WTC11 (cell line): ENCODE results near the gene KDR. TPM values are rescaled to one million over a fixed set of nuclear protein-coding genes. Genes with fewer than 3 reads are reported as not detected.

Experiments
- ATAC-seq: fragments of 200-7000 bp; cut with Tn5 transposase; 2 replicates; pipeline ENCODE4 v1.10.0; 2021; ENCODE audit warnings: mild to moderate bottlenecking, moderate library complexity
- CTCF ChIA-PET: fragments of 300-600 bp; sonication (Branson Sonifier 250); formaldehyde crosslinking; loops from one replicate; lab custom pipeline; 2021; ENCODE audit warnings: antibody characterized with exemption; lab: Charles Lee
- POLR2A ChIA-PET: fragments of 350-600 bp; sonication (Branson Sonifier 250); formaldehyde crosslinking; loops from one replicate; lab custom pipeline; 2021; ENCODE audit warnings: antibody characterized with exemption; lab: Charles Lee
- DNase-seq: peaks from one replicate; pipeline ENCODE4 v3.0.0; 2021; ENCODE audit warnings: low spot score
- H3K27ac Mint-ChIP-seq: 2 replicates; pipeline ENCODE4 v1.8.0; 2021; ENCODE audit warnings: mixed read lengths
- H3K27me3 Mint-ChIP-seq: 2 replicates; pipeline ENCODE4 v1.8.0; 2021; ENCODE audit warnings: low read depth, mild to moderate bottlenecking, moderate library complexity, mixed read lengths
- H3K36me3 Mint-ChIP-seq: 2 replicates; pipeline ENCODE4 v1.8.0; 2021; ENCODE audit warnings: mixed read lengths
- H3K4me1 Mint-ChIP-seq: 2 replicates; pipeline ENCODE4 v1.8.0; 2022; ENCODE audit warnings: mixed read lengths
- H3K4me3 Mint-ChIP-seq: 2 replicates; pipeline ENCODE4 v1.8.0; 2021; ENCODE audit warnings: mild to moderate bottlenecking, moderate library complexity, mixed read lengths
- H3K9me3 Mint-ChIP-seq: 2 replicates; pipeline ENCODE4 v1.8.0; 2021; ENCODE audit warnings: mixed read lengths
- ARID4B ChIP-seq: sonication (generic); formaldehyde crosslinking; IDR thresholded peaks from 2 replicates; pipeline ENCODE4 v1.8.0; 2023; ENCODE audit warnings: missing genetic modification reagents, mild to moderate bottlenecking, borderline replicate concordance
- ATF3 ChIP-seq: sonication (generic); formaldehyde crosslinking; conservative IDR thresholded peaks from 2 replicates; pipeline ENCODE4 v1.8.1; 2022; ENCODE audit warnings: mild to moderate bottlenecking, missing genetic modification reagents
- CREM ChIP-seq: sonication (generic); formaldehyde crosslinking; IDR thresholded peaks from 2 replicates; pipeline ENCODE4 v1.8.1; 2022; ENCODE audit warnings: mild to moderate bottlenecking, missing genetic modification reagents, moderate library complexity
- E2F4 ChIP-seq: sonication (generic); formaldehyde crosslinking; IDR thresholded peaks from 2 replicates; pipeline ENCODE4 v1.8.1; 2022; ENCODE audit warnings: low read depth, mild to moderate bottlenecking, moderate library complexity, missing genetic modification reagents, borderline replicate concordance
- ELF4 ChIP-seq: sonication (generic); formaldehyde crosslinking; IDR thresholded peaks from 2 replicates; pipeline ENCODE4 v1.8.1; 2022; ENCODE audit warnings: low read depth, mild to moderate bottlenecking, moderate library complexity, missing genetic modification reagents
- IRF2 ChIP-seq: sonication (generic); formaldehyde crosslinking; IDR thresholded peaks from 2 replicates; pipeline ENCODE4 v1.8.0; 2022; ENCODE audit warnings: low read depth, missing genetic modification reagents, borderline replicate concordance
- JUN ChIP-seq: sonication (generic); formaldehyde crosslinking; IDR thresholded peaks from 2 replicates; pipeline ENCODE4 v1.8.0; 2023; ENCODE audit warnings: mild to moderate bottlenecking, missing genetic modification reagents
- NR1H2 ChIP-seq: sonication (generic); formaldehyde crosslinking; IDR thresholded peaks from 2 replicates; pipeline ENCODE4 v1.9.0; 2021; ENCODE audit warnings: mild to moderate bottlenecking, moderate library complexity, missing genetic modification reagents
- NR3C1 ChIP-seq: sonication (generic); formaldehyde crosslinking; conservative IDR thresholded peaks from 2 replicates; pipeline ENCODE4 v1.8.1; 2023; ENCODE audit warnings: low read depth, mild to moderate bottlenecking, missing genetic modification reagents
- PREB ChIP-seq: sonication (generic); formaldehyde crosslinking; IDR thresholded peaks from 2 replicates; pipeline ENCODE4 v1.8.1; 2022; ENCODE audit warnings: mild to moderate bottlenecking, missing genetic modification reagents, moderate library complexity, borderline replicate concordance
- STAT6 ChIP-seq: sonication (generic); formaldehyde crosslinking; conservative IDR thresholded peaks from 2 replicates; pipeline ENCODE4 v1.8.1; 2023; ENCODE audit warnings: mild to moderate bottlenecking, low read depth, missing genetic modification reagents, moderate library complexity
- USF1 ChIP-seq: sonication (generic); formaldehyde crosslinking; IDR thresholded peaks from 2 replicates; pipeline ENCODE4 v1.8.0; 2022; ENCODE audit warnings: mild to moderate bottlenecking, missing genetic modification reagents
- USF2 ChIP-seq: sonication (generic); formaldehyde crosslinking; IDR thresholded peaks from 2 replicates; pipeline ENCODE4 v1.8.1; 2023; ENCODE audit warnings: mild to moderate bottlenecking, missing genetic modification reagents, moderate library complexity
- ZMAT4 ChIP-seq: fragments of 250-450 bp; sonication (Bioruptor Pico); IDR thresholded peaks from 2 replicates; pipeline ENCODE4 v1.9.0; 2021; ENCODE audit warnings: mild to moderate bottlenecking
- ZNF281 ChIP-seq: sonication (generic); formaldehyde crosslinking; IDR thresholded peaks from 2 replicates; pipeline ENCODE4 v1.8.0; 2023; ENCODE audit warnings: mild to moderate bottlenecking, missing genetic modification reagents
- ZNF317 ChIP-seq: sonication (generic); formaldehyde crosslinking; IDR thresholded peaks from 2 replicates; pipeline ENCODE4 v1.8.1; 2023; ENCODE audit warnings: low read depth, mild to moderate bottlenecking, moderate library complexity, missing genetic modification reagents, borderline replicate concordance
- ZNF396 ChIP-seq: fragments of 250-450 bp; sonication (Bioruptor Pico); IDR thresholded peaks from 2 replicates; pipeline ENCODE4 v1.8.0; 2021; ENCODE audit warnings: mild to moderate bottlenecking, moderate library complexity, borderline replicate concordance
- ZNF512 ChIP-seq: sonication (generic); formaldehyde crosslinking; IDR thresholded peaks from 2 replicates; pipeline ENCODE4 v1.8.1; 2022; ENCODE audit warnings: missing genetic modification reagents, borderline replicate concordance
- total RNA-seq: library from RNA; stranded (reverse); gene quantifications from 3 replicates; pipeline ENCODE4 v1.2.3, GENCODE V29; 2021

KDR gene
- total RNA-seq, 1 experiment from 2014 or later: 80.8 TPM

GRCh38 chr4:55029821-55030503 lies 95.4 kb downstream of the KDR start:
- Mint-ChIP-seq H3K4me3 (no peak overlapping the region), H3K27me3 (no peaks in the 10 kb centered on the region), H3K27ac (no peak overlapping the region), H3K9me3 (no peaks in the 10 kb centered on the region), H3K36me3 (no peaks in the 10 kb centered on the region), H3K4me1 (peaks cover 13% of the 10 kb centered on the region)
- peak; percentile 58 for ATAC-seq
- POLR2A ChIA-PET: no interaction called here
- no peak for TF ChIP-seq ATF3 (CRISPR knock-in tag)
- TF ChIP-seq ZNF281 (CRISPR knock-in tag): no peak
- no peak for TF ChIP-seq USF1 (CRISPR knock-in tag)
- no peak for TF ChIP-seq PREB (CRISPR knock-in tag)
- TF ChIP-seq ZNF396 (CRISPR knock-in tag): no peak
- no peak for TF ChIP-seq NR1H2 (CRISPR knock-in tag)
- TF ChIP-seq ZMAT4 (CRISPR knock-in tag): no peak
- no peak for TF ChIP-seq USF2 (CRISPR knock-in tag)
- TF ChIP-seq STAT6: no peak
- no peak for TF ChIP-seq JUN (CRISPR knock-in tag)
- no peak for TF ChIP-seq ARID4B (CRISPR knock-in tag)
- no peak for TF ChIP-seq ZNF317 (CRISPR knock-in tag)
- TF ChIP-seq NR3C1 (CRISPR knock-in tag): no peak
- no peak for TF ChIP-seq ZNF512 (CRISPR knock-in tag)
- no peak for TF ChIP-seq IRF2 (CRISPR knock-in tag)
- no peak for TF ChIP-seq CREM
- no peak for TF ChIP-seq ELF4
- no peak for TF ChIP-seq E2F4 (CRISPR knock-in tag)
- TF ChIP-seq, all 79 proteins: peak for 0
- CTCF ChIA-PET: no interaction called here
- no peak for DNase-seq
